ENCODE measurements around the gene EFNA4.

Gene EFNA4

GRCh38 chr1:155094622-155094948 lies 31.0 kb downstream of the EFNA4 start:
- no peak for TF ChIP-seq NFIC (IDR thresholded peaks at IDR 0.05)
- TF ChIP-seq, protein P1, sequence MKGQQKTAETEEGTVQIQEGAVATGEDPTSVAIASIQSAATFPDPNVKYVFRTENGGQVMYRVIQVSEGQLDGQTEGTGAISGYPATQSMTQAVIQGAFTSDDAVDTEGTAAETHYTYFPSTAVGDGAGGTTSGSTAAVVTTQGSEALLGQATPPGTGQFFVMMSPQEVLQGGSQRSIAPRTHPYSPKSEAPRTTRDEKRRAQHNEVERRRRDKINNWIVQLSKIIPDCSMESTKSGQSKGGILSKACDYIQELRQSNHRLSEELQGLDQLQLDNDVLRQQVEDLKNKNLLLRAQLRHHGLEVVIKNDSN (IDR thresholded peaks at IDR 0.05), result no peak
- no peak for TF ChIP-seq YY1 (IDR thresholded peaks at IDR 0.05; ENCODE audit: low read depth)
- TF ChIP-seq CEBPB (IDR thresholded peaks at IDR 0.05), result no peak
- TF ChIP-seq MAX (IDR thresholded peaks at IDR 0.05), result no peak
- TF ChIP-seq TEAD4 (IDR thresholded peaks at IDR 0.05), result no peak
- TF ChIP-seq REST (IDR thresholded peaks at IDR 0.05; ENCODE audit: low read depth), result no peak
- TF ChIP-seq EGR1 (IDR thresholded peaks at IDR 0.05), result no peak
- TF ChIP-seq TAF1 (IDR thresholded peaks at IDR 0.05; ENCODE audit: low read depth), result no peak
- TF ChIP-seq FOXM1 (IDR thresholded peaks at IDR 0.05; ENCODE audit: borderline replicate concordance, low read depth), result no peak
- no peak for TF ChIP-seq RAD21 (IDR thresholded peaks at IDR 0.05; ENCODE audit: low read depth)
- no peak for TF ChIP-seq CREB1 (IDR thresholded peaks at IDR 0.05; ENCODE audit: low read depth)
- TF ChIP-seq TCF12 (IDR thresholded peaks at IDR 0.05; ENCODE audit: low read depth), result no peak
- TF ChIP-seq ZBTB7A (IDR thresholded peaks at IDR 0.05; ENCODE audit: low read depth), result no peak

- no peak for TF ChIP-seq EP300 (IDR thresholded peaks at IDR 0.05; ENCODE audit: borderline replicate concordance)
- no peak for TF ChIP-seq TCF12 (IDR thresholded peaks at IDR 0.05; ENCODE audit: low read depth)
- no peak for TF ChIP-seq YY1 (IDR thresholded peaks at IDR 0.05; ENCODE audit: low read depth)
Observed at GRCh38 chr1:155099331-155099730, 35.8 kb downstream of the EFNA4 start.

DNA sequence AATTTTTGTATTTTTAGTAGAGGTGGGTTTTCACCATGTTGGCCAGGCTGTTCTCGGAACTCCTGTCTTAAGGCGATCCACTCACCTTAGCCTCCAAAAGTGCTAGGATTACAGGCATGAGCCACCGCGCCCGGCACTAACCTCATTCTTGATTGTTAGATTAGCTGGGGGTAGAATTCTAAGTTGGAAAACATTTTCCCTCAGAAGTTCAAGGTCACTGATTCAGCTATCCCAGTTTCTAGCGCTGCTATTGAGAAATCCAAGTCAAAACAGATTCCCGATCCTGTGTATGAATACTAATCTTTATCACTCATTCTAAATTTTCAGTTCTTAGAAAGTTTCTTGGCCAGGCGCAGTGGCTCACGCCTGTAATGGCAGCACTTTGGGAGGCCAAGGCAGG lies 39.8 kb downstream of the EFNA4 start:
- TF ChIP-seq ZBTB7A (IDR thresholded peaks at IDR 0.05; ENCODE audit: low read depth) (no peak), NFIC (IDR thresholded peaks at IDR 0.05) (no peak), CEBPB (IDR thresholded peaks at IDR 0.05) (no peak), CREB1 (IDR thresholded peaks at IDR 0.05; ENCODE audit: low read depth) (no peak)

DNA sequence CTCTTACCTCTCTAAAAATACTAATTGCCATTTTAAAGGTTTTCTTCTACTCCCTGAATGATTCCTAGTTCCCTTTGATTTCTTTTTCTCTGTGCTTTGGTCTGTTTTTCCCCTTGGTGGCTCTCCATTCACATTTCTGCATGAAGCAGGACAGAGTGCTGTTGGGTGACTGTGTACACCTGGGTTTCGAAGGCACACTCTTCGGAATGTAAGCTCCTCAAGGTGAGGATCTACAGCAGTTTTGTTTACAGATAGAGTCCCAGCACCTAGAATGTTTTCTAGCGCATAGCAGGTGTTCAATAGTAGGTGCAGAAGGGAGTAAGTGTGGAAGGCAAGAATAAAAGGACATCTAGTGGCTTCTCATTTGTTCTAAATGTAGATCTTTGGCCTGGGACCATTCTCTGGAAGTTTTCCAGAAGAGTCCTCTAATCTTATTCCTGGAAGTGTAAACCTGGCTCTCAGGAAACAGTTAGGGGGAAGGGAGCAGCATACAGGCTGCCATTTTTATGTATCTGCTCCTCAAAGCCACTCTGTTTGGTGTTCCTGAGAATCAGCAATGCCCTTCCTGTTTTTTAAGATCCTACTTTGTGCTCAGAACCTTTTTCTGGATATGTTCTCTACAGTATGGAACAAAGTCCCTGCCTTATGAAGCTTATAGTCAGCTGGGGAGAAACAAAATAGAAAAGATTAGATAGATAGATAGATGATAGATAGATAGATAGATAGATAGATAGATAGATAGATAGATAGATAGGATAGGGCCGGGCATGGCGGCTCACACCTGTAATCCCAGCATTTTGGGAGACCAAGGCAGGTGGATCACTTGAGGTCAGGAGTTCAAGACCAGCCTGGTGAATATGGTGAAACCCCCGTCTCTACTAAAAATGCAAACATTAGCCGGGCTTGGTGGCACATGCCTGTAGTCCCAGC lies 41.3 kb downstream of the EFNA4 start:
- TF ChIP-seq TEAD4 (IDR thresholded peaks at IDR 0.05) (no peak), TCF12 (IDR thresholded peaks at IDR 0.05; ENCODE audit: low read depth) (no peak), ZBTB7A (IDR thresholded peaks at IDR 0.05; ENCODE audit: low read depth) (no peak), REST (IDR thresholded peaks at IDR 0.05; ENCODE audit: low read depth) (no peak), CEBPB (IDR thresholded peaks at IDR 0.05) (no peak), TAF1 (IDR thresholded peaks at IDR 0.05; ENCODE audit: low read depth) (no peak), MAX (IDR thresholded peaks at IDR 0.05) (no peak), NFIC (IDR thresholded peaks at IDR 0.05) (no peak), CREB1 (IDR thresholded peaks at IDR 0.05; ENCODE audit: low read depth) (no peak), FOXM1 (IDR thresholded peaks at IDR 0.05; ENCODE audit: borderline replicate concordance, low read depth) (no peak), YY1 (IDR thresholded peaks at IDR 0.05; ENCODE audit: low read depth) (no peak), EGR1 (IDR thresholded peaks at IDR 0.05) (no peak), RAD21 (IDR thresholded peaks at IDR 0.05; ENCODE audit: low read depth) (no peak), EP300 (IDR thresholded peaks at IDR 0.05; ENCODE audit: borderline replicate concordance) (no peak)
- TF ChIP-seq, protein P1 (IDR thresholded peaks at IDR 0.05), result no peak

GRCh38 chr1:155105604-155106011 lies 42.1 kb downstream of the EFNA4 start:
- TF ChIP-seq TAF1 (IDR thresholded peaks at IDR 0.05; ENCODE audit: low read depth) (no peak), REST (IDR thresholded peaks at IDR 0.05; ENCODE audit: low read depth) (no peak), YY1 (IDR thresholded peaks at IDR 0.05; ENCODE audit: low read depth) (no peak), RAD21 (IDR thresholded peaks at IDR 0.05; ENCODE audit: low read depth) (no peak), CEBPB (IDR thresholded peaks at IDR 0.05) (no peak), MAX (IDR thresholded peaks at IDR 0.05) (no peak)
- TF ChIP-seq, protein P1 (IDR thresholded peaks at IDR 0.05), result no peak
